GM12878 (cell line): ENCODE results near the gene LONP1. TPM values are rescaled to one million over a fixed set of nuclear protein-coding genes. Genes with fewer than 3 reads are reported as not detected.

ENCODE experiments used
- ATAC-seq: fragments of 200-7000 bp; cut with Tn5 transposase; 3 replicates; pipeline ENCODE4 v1.9.1; 2020; ENCODE audit warnings: mild to moderate bottlenecking, moderate library complexity
- BruUV-seq: library from RNA; stranded (reverse); fragments of 400-500 nt; replicated peaks from 2 replicates; lab custom pipeline; 2021; lab: Mats Ljungman, UMichigan
- CTCF ChIA-PET: fragments of 300-600 bp; sonication (Branson Sonifier 250); formaldehyde crosslinking; extraction: SDS; loops from one replicate; lab custom pipeline; 2021; ENCODE audit warnings: inconsistent platforms; lab: Yijun Ruan, JAX
- POLR2A ChIA-PET: fragments of 350-600 bp; formaldehyde crosslinking; extraction: SDS; loops from one replicate; lab custom pipeline; 2021; ENCODE audit warnings: inconsistent platforms; lab: Charles Lee
- RAD21 ChIA-PET: fragments of 300-600 bp; sonication (Branson Sonifier 250); formaldehyde crosslinking; loops from one replicate; lab custom pipeline; 2023; ENCODE audit warnings: antibody characterized with exemption; ENCODE audit not compliant: unreplicated experiment; lab: Charles Lee
- SMC1A ChIA-PET: fragments of 300-600 bp; sonication (Branson Sonifier 250); formaldehyde crosslinking; loops from one replicate; lab custom pipeline; 2023; ENCODE audit not compliant: unreplicated experiment, uncharacterized antibody; lab: Charles Lee
- DNase-seq: peaks from one replicate; pipeline ENCODE4 v3.0.0-alpha.2; 2011; ENCODE audit warnings: low read depth, low spot score
- FAIRE-seq: peaks from 3 replicates; lab custom pipeline; 2011; peaks lifted over from hg19 to GRCh38; lab: Jason Lieb, UNC
- H2AFZ ChIP-seq: 2 replicates; pipeline ENCODE4 v1.6.0; 2011; ENCODE audit warnings: low read depth, low read length, control low read depth; ENCODE audit not compliant: control insufficient read depth
- H3K27ac ChIP-seq: 2 replicates; pipeline ENCODE4 v1.5.1; 2011; ENCODE audit warnings: control low read depth; ENCODE audit not compliant: control insufficient read depth, insufficient read depth
- H3K27me3 ChIP-seq, 2 experiments: replicated peaks in 1 of 2; 2 replicates each; pipeline versions ENCODE4 v1.6.0 to v1.6.1; 2011; ENCODE audit warnings: low read length in 1 of 2; ENCODE audit not compliant: control insufficient read depth in 2 of 2, insufficient read depth in 2 of 2
- H3K36me3 ChIP-seq, 2 experiments: 2 replicates each; pipeline ENCODE4 v1.5.1; 2011; ENCODE audit warnings: low read length in 1 of 2; ENCODE audit not compliant: control insufficient read depth in 2 of 2, insufficient read depth in 2 of 2
- H3K4me1 ChIP-seq: 2 replicates; pipeline ENCODE4 v1.6.1; 2011; ENCODE audit warnings: mild to moderate bottlenecking, low read length, moderate library complexity, mixed read lengths; ENCODE audit not compliant: control insufficient read depth, insufficient read depth
- H3K4me2 ChIP-seq: 2 replicates; pipeline ENCODE4 v1.6.0; 2011; ENCODE audit warnings: control low read depth; ENCODE audit not compliant: control insufficient read depth, insufficient read depth
- H3K4me3 ChIP-seq: fragments of 200-600 bp; sonication (generic); 2 replicates; pipeline ENCODE4 v1.5.1; 2016
- H3K79me2 ChIP-seq: 2 replicates; pipeline ENCODE4 v1.6.0; 2011; ENCODE audit warnings: low read length; ENCODE audit not compliant: control insufficient read depth, insufficient read depth
- H3K9ac ChIP-seq: 2 replicates; pipeline ENCODE4 v1.8.0; 2011; ENCODE audit warnings: low read length, control low read depth, mixed read lengths; ENCODE audit not compliant: control insufficient read depth, insufficient read depth
- H3K9me3 ChIP-seq: replicated peaks from 3 replicates; pipeline ENCODE4 v1.5.1; 2011; ENCODE audit warnings: mild to moderate bottlenecking, low read length; ENCODE audit not compliant: control insufficient read depth, insufficient read depth
- H4K20me1 ChIP-seq: 2 replicates; pipeline ENCODE4 v1.6.0; 2011; ENCODE audit not compliant: control insufficient read depth, insufficient read depth
- ATF3 ChIP-seq: IDR thresholded peaks from 2 replicates; pipeline ENCODE4 v1.6.1; 2011; ENCODE audit warnings: low read depth, mild to moderate bottlenecking, low read length, moderate library complexity, borderline replicate concordance; ENCODE audit errors: extremely low read depth
- BACH1 ChIP-seq: fragments of 450-650 bp; IDR thresholded peaks from 2 replicates; pipeline ENCODE4 v1.6.1; 2017; ENCODE audit warnings: mild to moderate bottlenecking, borderline replicate concordance
- BMI1 ChIP-seq: fragments of 450-650 bp; IDR thresholded peaks from 2 replicates; pipeline ENCODE4 v1.6.1; 2016; ENCODE audit warnings: mild to moderate bottlenecking, moderate library complexity, borderline replicate concordance
- CBFB ChIP-seq: IDR thresholded peaks from 2 replicates; pipeline ENCODE4 v1.6.1; 2016; ENCODE audit warnings: antibody characterized with exemption, low read depth
- GABPA ChIP-seq: IDR thresholded peaks from 2 replicates; pipeline ENCODE4 v1.6.1; 2014; ENCODE audit warnings: antibody characterized with exemption, low read depth, mild to moderate bottlenecking, inconsistent platforms
- NRF1 ChIP-seq: conservative IDR thresholded peaks from 2 replicates; pipeline ENCODE4 v1.6.1; 2011; ENCODE audit warnings: mild to moderate bottlenecking, low read depth, low read length, improper control_type of control experiment
- POLR2A ChIP-seq: IDR thresholded peaks from 2 replicates; pipeline ENCODE4 v1.6.1; 2011; ENCODE audit warnings: low read depth, mild to moderate bottlenecking, low read length
- POLR2AphosphoS5 ChIP-seq: IDR thresholded peaks from 2 replicates; pipeline ENCODE4 v1.6.1; 2011; ENCODE audit warnings: mild to moderate bottlenecking, low read length, inconsistent platforms
- SKIL ChIP-seq: fragments of 450-650 bp; IDR thresholded peaks from 2 replicates; pipeline ENCODE4 v1.6.1; 2017; ENCODE audit warnings: mild to moderate bottlenecking, low read depth, inconsistent platforms; ENCODE audit not compliant: poor library complexity, severe bottlenecking
- STAT1 ChIP-seq: fragments of 450-650 bp; conservative IDR thresholded peaks from 2 replicates; pipeline ENCODE4 v1.6.1; 2014; ENCODE audit warnings: antibody characterized with exemption, mild to moderate bottlenecking
- STAT3 ChIP-seq: IDR thresholded peaks from 2 replicates; pipeline ENCODE4 v1.6.1; 2011; ENCODE audit warnings: low read depth, low read length, improper control_type of control experiment
- SUZ12 ChIP-seq: fragments of 200-600 bp; sonication (generic); IDR thresholded peaks from one replicate; pipeline ENCODE4 v1.6.1; 2018; ENCODE audit warnings: antibody characterized with exemption, mild to moderate bottlenecking; ENCODE audit not compliant: unreplicated experiment
- TCF12 ChIP-seq: IDR thresholded peaks from 2 replicates; pipeline ENCODE4 v1.6.1; 2011; ENCODE audit warnings: low read depth, mild to moderate bottlenecking, low read length
- YY1 ChIP-seq: IDR thresholded peaks from 2 replicates; pipeline ENCODE4 v1.6.1; 2011; ENCODE audit warnings: low read depth, mild to moderate bottlenecking, low read length
- ZNF207 ChIP-seq: fragments of 450-650 bp; IDR thresholded peaks from 2 replicates; pipeline ENCODE4 v1.6.1; 2014; ENCODE audit warnings: antibody characterized with exemption, mild to moderate bottlenecking, borderline replicate concordance
- WGBS: methylation state at CpG from one replicate; pipeline ENCODE4 v1.1.6; 2016; ENCODE audit warnings: low lambda C conversion rate; ENCODE audit not compliant: insufficient replicate concordance, insufficient coverage; ENCODE audit errors: missing lambda C conversion rate; 5-methylcytosine and 5-hydroxymethylcytosine counted together
- in situ Hi-C: fragments of 300-500 bp; cut with MboI; formaldehyde crosslinking; loops from 9 replicates; pipeline ENCODE4 v1.14.3; 2018; ENCODE audit warnings: mixed read lengths
- intact Hi-C: fragments of 100-400 bp; cut with micrococcal nuclease; formaldehyde crosslinking; loops from one replicate; pipeline ENCODE4 v1.14.2; 2022; ENCODE audit not compliant: unreplicated experiment
- polyA plus RNA-seq, 11 experiments: library from polyadenylated mRNA; depleted of rRNA in 4 of 11; unstranded in 6 of 11; stranded (reverse) in 5 of 11; fragments of >200 nt; fragmentation: Nextera tagmentation in 4 of 11; fragmentation: Illumina TruSeq in 1 of 11; extraction: Ambion mirVana in 4 of 11; extraction: Trizol in 1 of 11; gene quantifications; 1 replicate in 1 of 11; 2 replicates in 10 of 11; pipeline versions ENCODE4 v1.2.1 to v1.2.3, GENCODE V29; 2011 to 2016; ENCODE audit warnings: inconsistent platforms in 2 of 11, missing spikeins in 2 of 11, low read depth in 1 of 11
- total RNA-seq, 4 experiments: library from RNA; depleted of rRNA in 3 of 4; stranded (reverse); fragments of >200 nt in 3 of 4; fragmentation: Illumina TruSeq in 1 of 4; extraction: Trizol in 1 of 4; gene quantifications; 2 replicates each; pipeline versions ENCODE4 v1.2.1 to v1.2.3, GENCODE V29; 2013 to 2021

LONP1 gene
- total and polyA plus RNA-seq, 10 of the 15 experiments (the other 5 are each of a cell fraction or from before 2014, with no cell fraction given): 0.61 to 136 (median 59.5) TPM

GRCh38 chr19:5642204-5642603 lies 77.7 kb downstream of the LONP1 start:
- DNase-seq (no peak), ATAC-seq (no peak), FAIRE-seq (no peak)
- whole genome bisulfite sequencing: 100% methylated on average over 2 of the region's 2 CpGs
- SMC1A ChIA-PET: interaction anchor here (0.6 kb wide), 1 partner anchor 549 kb away, joined by 3 read pairs; no protein-coding TSS in a partner anchor
- Histone ChIP-seq H3K9ac (no peak overlapping the region), H3K9me3 (no peaks in the 10 kb centered on the region; the same call in 2 of the 3 replicates), H3K4me2 (no peak overlapping the region), H3K27me3 (no peaks in the 10 kb centered on the region), H3K4me3 (no peak overlapping the region), H2AFZ (no peak overlapping the region), H3K36me3 (peaks cover 37 to 52% of the 10 kb centered on the region in 2 experiments), H3K79me2 (peaks cover 36% of the 10 kb centered on the region), H3K4me1 (no peaks in the 10 kb centered on the region), H3K27ac (no peak overlapping the region), H4K20me1 (peaks cover 13% of the 10 kb centered on the region)
- intact Hi-C loops (no loop called here), in situ Hi-C loops (no loop called here)
- POLR2A ChIA-PET: interaction anchor here (1.5 kb wide), 1 partner anchor 15 kb away, joined by 3 read pairs; no protein-coding TSS in a partner anchor
- RAD21 ChIA-PET: no interaction called here
- CTCF ChIA-PET: interaction anchor here (0.7 kb wide), 1 partner anchor 45 kb away, joined by 3 read pairs; no protein-coding TSS in a partner anchor
- no TSS peak for BruUV-seq
- TF ChIP-seq TCF12 (no peak), BACH1 (no peak), GABPA (no peak), SUZ12 (no peak), NRF1 (no peak), POLR2A (no peak), STAT1 (no peak), STAT3 (no peak), YY1 (no peak), ZNF207 (no peak), CBFB (no peak), SKIL (no peak), BMI1 (no peak), ATF3 (no peak), POLR2AphosphoS5 (no peak)

Other genes starting within 250 kb of the LONP1 start
Only the 7 nearest of the 16 such genes appear.
- gene MICOS13, start 39.6 kb downstream of the LONP1 start, total RNA-seq (2014; rRNA removed): 177 and 211 TPM in 2 replicates
- gene MICOS13, start 39.6 kb downstream of the LONP1 start, total RNA-seq (2014; rRNA removed; fragmentation: Illumina TruSeq; extraction: Trizol): 34.9 and 41.2 TPM in 2 replicates
- 61.1 and 61.3 TPM in 2 replicates for gene MICOS13, start 39.6 kb downstream of the LONP1 start, total RNA-seq (2021)
- 12.4 and 24.3 TPM in 2 replicates for gene MICOS13, start 39.6 kb downstream of the LONP1 start, polyA plus RNA-seq (2011; rRNA removed)
- 3.5 and 16.8 TPM in 2 replicates for gene MICOS13, start 39.6 kb downstream of the LONP1 start, polyA plus RNA-seq (2014; fragmentation: Illumina TruSeq; extraction: Trizol)
- 10 to 100 TPM in 1 of 2 experiments, 1 to 10 TPM in 1; 9.4 to 38.1 TPM for gene MICOS13, start 39.6 kb downstream of the LONP1 start, polyA plus RNA-seq (2014; fragmentation: Nextera tagmentation; extraction: Ambion mirVana)
- 119 and 171 TPM in 2 replicates for gene MICOS13, start 39.6 kb downstream of the LONP1 start, polyA plus RNA-seq (2014; rRNA removed)
- 100 to 1,000 TPM; 113 to 118 TPM for gene MICOS13, start 39.6 kb downstream of the LONP1 start, polyA plus RNA-seq (2016; fragmentation: Nextera tagmentation; extraction: Ambion mirVana)
- 1.2 and 1.7 TPM in 2 replicates for gene HSD11B1L, start 39.1 kb downstream of the LONP1 start, total RNA-seq (2014; rRNA removed)
- gene HSD11B1L, start 39.1 kb downstream of the LONP1 start, total RNA-seq (2014; rRNA removed; fragmentation: Illumina TruSeq; extraction: Trizol): 0.49 and 0.55 TPM in 2 replicates
- 1.1 and 1.5 TPM in 2 replicates for gene HSD11B1L, start 39.1 kb downstream of the LONP1 start, total RNA-seq (2021)
- 0.84 TPM in 2 replicates for gene HSD11B1L, start 39.1 kb downstream of the LONP1 start, polyA plus RNA-seq (2011; rRNA removed)
- gene HSD11B1L, start 39.1 kb downstream of the LONP1 start, polyA plus RNA-seq (2014; fragmentation: Illumina TruSeq; extraction: Trizol): 0.29 TPM in 1 of 2 replicates, not detected in the other
- under 1 TPM in 1 of 2 experiments, not detected in 1; 0.35 TPM for gene HSD11B1L, start 39.1 kb downstream of the LONP1 start, polyA plus RNA-seq (2014; fragmentation: Nextera tagmentation; extraction: Ambion mirVana)
- gene HSD11B1L, start 39.1 kb downstream of the LONP1 start, polyA plus RNA-seq (2014; rRNA removed): 1.0 and 1.6 TPM in 2 replicates
- gene HSD11B1L, start 39.1 kb downstream of the LONP1 start, polyA plus RNA-seq (2016; fragmentation: Nextera tagmentation; extraction: Ambion mirVana): 1 to 10 TPM; 1.1 to 1.8 TPM
- gene RPL36, start 29.9 kb downstream of the LONP1 start, total RNA-seq (2014; rRNA removed): 1,704 and 2,091 TPM in 2 replicates
- 1,553 and 1,673 TPM in 2 replicates for gene RPL36, start 29.9 kb downstream of the LONP1 start, total RNA-seq (2014; rRNA removed; fragmentation: Illumina TruSeq; extraction: Trizol)
- 1,583 and 1,661 TPM in 2 replicates for gene RPL36, start 29.9 kb downstream of the LONP1 start, total RNA-seq (2021)
- gene RPL36, start 29.9 kb downstream of the LONP1 start, polyA plus RNA-seq (2011; rRNA removed): 499 and 1,144 TPM in 2 replicates
- 67.8 and 374 TPM in 2 replicates for gene RPL36, start 29.9 kb downstream of the LONP1 start, polyA plus RNA-seq (2014; fragmentation: Illumina TruSeq; extraction: Trizol)
- 1,000 to 10,000 TPM; 4,698 to 4,942 TPM for gene RPL36, start 29.9 kb downstream of the LONP1 start, polyA plus RNA-seq (2014; fragmentation: Nextera tagmentation; extraction: Ambion mirVana)
- gene RPL36, start 29.9 kb downstream of the LONP1 start, polyA plus RNA-seq (2014; rRNA removed): 2,015 and 2,575 TPM in 2 replicates
- gene RPL36, start 29.9 kb downstream of the LONP1 start, polyA plus RNA-seq (2016; fragmentation: Nextera tagmentation; extraction: Ambion mirVana): 1,000 to 10,000 TPM; 2,328 to 2,411 TPM
- not detected in 2 replicates for gene CATSPERD, start 491 bp upstream of the LONP1 start, total RNA-seq (2014; rRNA removed)
- not detected in 2 replicates for gene CATSPERD, start 491 bp upstream of the LONP1 start, total RNA-seq (2014; rRNA removed; fragmentation: Illumina TruSeq; extraction: Trizol)
- 0.10 TPM in 1 of 2 replicates, not detected in the other for gene CATSPERD, start 491 bp upstream of the LONP1 start, total RNA-seq (2021)
- 0.11 TPM in 1 of 2 replicates, not detected in the other for gene CATSPERD, start 491 bp upstream of the LONP1 start, polyA plus RNA-seq (2011; rRNA removed)
- not detected in 2 replicates for gene CATSPERD, start 491 bp upstream of the LONP1 start, polyA plus RNA-seq (2014; fragmentation: Illumina TruSeq; extraction: Trizol)
- under 1 TPM in 1 of 2 experiments, not detected in 1; 0.02 TPM for gene CATSPERD, start 491 bp upstream of the LONP1 start, polyA plus RNA-seq (2014; fragmentation: Nextera tagmentation; extraction: Ambion mirVana)
- 0.06 TPM in 1 of 2 replicates, not detected in the other for gene CATSPERD, start 491 bp upstream of the LONP1 start, polyA plus RNA-seq (2014; rRNA removed)
- under 1 TPM; 0.21 to 0.38 TPM for gene CATSPERD, start 491 bp upstream of the LONP1 start, polyA plus RNA-seq (2016; fragmentation: Nextera tagmentation; extraction: Ambion mirVana)
- 2.2 and 2.8 TPM in 2 replicates for gene PRR22, start 64.6 kb upstream of the LONP1 start, total RNA-seq (2014; rRNA removed)
- gene PRR22, start 64.6 kb upstream of the LONP1 start, total RNA-seq (2014; rRNA removed; fragmentation: Illumina TruSeq; extraction: Trizol): 0.31 and 0.32 TPM in 2 replicates
- 2.5 and 3.1 TPM in 2 replicates for gene PRR22, start 64.6 kb upstream of the LONP1 start, total RNA-seq (2021)
- gene PRR22, start 64.6 kb upstream of the LONP1 start, polyA plus RNA-seq (2011; rRNA removed): 0.37 and 0.81 TPM in 2 replicates
- gene PRR22, start 64.6 kb upstream of the LONP1 start, polyA plus RNA-seq (2014; fragmentation: Illumina TruSeq; extraction: Trizol): 0.34 TPM in 1 of 2 replicates, not detected in the other
- gene PRR22, start 64.6 kb upstream of the LONP1 start, polyA plus RNA-seq (2014; fragmentation: Nextera tagmentation; extraction: Ambion mirVana): not detected
- 4.4 and 5.4 TPM in 2 replicates for gene PRR22, start 64.6 kb upstream of the LONP1 start, polyA plus RNA-seq (2014; rRNA removed)
- 1 to 10 TPM; 1.2 to 1.4 TPM for gene PRR22, start 64.6 kb upstream of the LONP1 start, polyA plus RNA-seq (2016; fragmentation: Nextera tagmentation; extraction: Ambion mirVana)
- 31.4 and 34.1 TPM in 2 replicates for gene DUS3L, start 71.0 kb upstream of the LONP1 start, total RNA-seq (2014; rRNA removed)
- 23.7 and 24.2 TPM in 2 replicates for gene DUS3L, start 71.0 kb upstream of the LONP1 start, total RNA-seq (2014; rRNA removed; fragmentation: Illumina TruSeq; extraction: Trizol)
- 36.9 and 47.6 TPM in 2 replicates for gene DUS3L, start 71.0 kb upstream of the LONP1 start, total RNA-seq (2021)
- gene DUS3L, start 71.0 kb upstream of the LONP1 start, polyA plus RNA-seq (2011; rRNA removed): 14.2 and 22.4 TPM in 2 replicates
- 9.8 and 28.0 TPM in 2 replicates for gene DUS3L, start 71.0 kb upstream of the LONP1 start, polyA plus RNA-seq (2014; fragmentation: Illumina TruSeq; extraction: Trizol)
- 1 to 10 TPM in 1 of 2 experiments, under 1 TPM in 1; 0.64 to 1.5 TPM for gene DUS3L, start 71.0 kb upstream of the LONP1 start, polyA plus RNA-seq (2014; fragmentation: Nextera tagmentation; extraction: Ambion mirVana)
- 43.8 and 53.2 TPM in 2 replicates for gene DUS3L, start 71.0 kb upstream of the LONP1 start, polyA plus RNA-seq (2014; rRNA removed)
- 10 to 100 TPM; 37.6 to 38.1 TPM for gene DUS3L, start 71.0 kb upstream of the LONP1 start, polyA plus RNA-seq (2016; fragmentation: Nextera tagmentation; extraction: Ambion mirVana)
- gene NRTN, start 84.9 kb upstream of the LONP1 start, total RNA-seq (2014; rRNA removed): not detected in 2 replicates
- not detected in 2 replicates for gene NRTN, start 84.9 kb upstream of the LONP1 start, total RNA-seq (2014; rRNA removed; fragmentation: Illumina TruSeq; extraction: Trizol)
- not detected in 2 replicates for gene NRTN, start 84.9 kb upstream of the LONP1 start, total RNA-seq (2021)
- gene NRTN, start 84.9 kb upstream of the LONP1 start, polyA plus RNA-seq (2011; rRNA removed): not detected in 2 replicates
- gene NRTN, start 84.9 kb upstream of the LONP1 start, polyA plus RNA-seq (2014; fragmentation: Illumina TruSeq; extraction: Trizol): not detected in 2 replicates
- gene NRTN, start 84.9 kb upstream of the LONP1 start, polyA plus RNA-seq (2014; fragmentation: Nextera tagmentation; extraction: Ambion mirVana): not detected
- 0.28 TPM in 1 of 2 replicates, not detected in the other for gene NRTN, start 84.9 kb upstream of the LONP1 start, polyA plus RNA-seq (2014; rRNA removed)
- not detected for gene NRTN, start 84.9 kb upstream of the LONP1 start, polyA plus RNA-seq (2016; fragmentation: Nextera tagmentation; extraction: Ambion mirVana)